OCI-LY3 (cell line): ENCODE measurements around the gene NCK2.

ENCODE experiments used
- H2AFZ ChIP-seq: fragments of 200-600, 300-600 bp; shearing (Covaris generic); 2 replicates; pipeline ENCODE4 v1.6.0; 2014; ENCODE audit warnings: antibody characterized with exemption, low read depth, low read length
- H3K27ac ChIP-seq: fragments of 200-600, 300-600 bp; sonication (generic); 2 replicates; pipeline ENCODE4 v1.5.1; 2014; ENCODE audit warnings: mild to moderate bottlenecking, low read length, moderate library complexity, mixed read lengths
- H3K27me3 ChIP-seq: fragments of 200-600, 300-600 bp; sonication (generic); 2 replicates; pipeline ENCODE4 v1.6.1; 2014; ENCODE audit warnings: low read depth, low read length, mixed read lengths
- H3K36me3 ChIP-seq: fragments of 200-600, 300-600 bp; sonication (generic); replicated peaks from 2 replicates; pipeline ENCODE3; 2014; ENCODE audit warnings: low read depth, low read length, mixed read lengths
- H3K4me1 ChIP-seq: fragments of 300-600, 200-600 bp; sonication (generic); 2 replicates; pipeline ENCODE4 v1.6.1; 2014; ENCODE audit warnings: low read length, mixed read lengths
- H3K4me2 ChIP-seq: fragments of 200-600, 300-600 bp; sonication (generic); 2 replicates; pipeline ENCODE4 v1.6.1; 2014; ENCODE audit warnings: low read length, mixed read lengths
- H3K4me3 ChIP-seq: fragments of 300-600, 200-600 bp; sonication (generic); 2 replicates; pipeline ENCODE4 v1.5.1; 2014; ENCODE audit warnings: antibody characterized with exemption, mild to moderate bottlenecking, low read length, moderate library complexity
- H3K79me2 ChIP-seq: fragments of 300-600, 200-600 bp; shearing (Covaris generic); 2 replicates; pipeline ENCODE4 v1.6.1; 2014; ENCODE audit warnings: mild to moderate bottlenecking, low read length, mixed read lengths
- H3K9ac ChIP-seq: fragments of 300-600, 200-600 bp; shearing (Covaris generic); 2 replicates; pipeline ENCODE4 v1.6.0; 2014; ENCODE audit warnings: mild to moderate bottlenecking, low read length, moderate library complexity
- H3K9me3 ChIP-seq: fragments of 200-600, 300-600 bp; shearing (Covaris generic); 2 replicates; pipeline ENCODE4 v1.6.1; 2014; ENCODE audit warnings: low read length, mixed read lengths; ENCODE audit not compliant: insufficient read depth
- H4K20me1 ChIP-seq: fragments of 200-600, 300-600 bp; sonication (generic); 2 replicates; pipeline ENCODE4 v1.6.1; 2016; ENCODE audit warnings: low read length, mixed read lengths; ENCODE audit not compliant: insufficient read depth
- EZH2phosphoT487 ChIP-seq: fragments of 200-600 bp; shearing (Covaris generic); IDR thresholded peaks from 2 replicates; pipeline ENCODE4 v1.6.1; 2018; ENCODE audit warnings: antibody characterized with exemption, mixed run types, low read depth
- TF ChIP-seq, protein P1 (sequence below): fragments of 200-600, 300-600 bp; sonication (generic); IDR thresholded peaks from 2 replicates; pipeline ENCODE4 v1.5.1; 2014; ENCODE audit warnings: antibody characterized with exemption, low read length, low read depth

Gene NCK2

DNA sequence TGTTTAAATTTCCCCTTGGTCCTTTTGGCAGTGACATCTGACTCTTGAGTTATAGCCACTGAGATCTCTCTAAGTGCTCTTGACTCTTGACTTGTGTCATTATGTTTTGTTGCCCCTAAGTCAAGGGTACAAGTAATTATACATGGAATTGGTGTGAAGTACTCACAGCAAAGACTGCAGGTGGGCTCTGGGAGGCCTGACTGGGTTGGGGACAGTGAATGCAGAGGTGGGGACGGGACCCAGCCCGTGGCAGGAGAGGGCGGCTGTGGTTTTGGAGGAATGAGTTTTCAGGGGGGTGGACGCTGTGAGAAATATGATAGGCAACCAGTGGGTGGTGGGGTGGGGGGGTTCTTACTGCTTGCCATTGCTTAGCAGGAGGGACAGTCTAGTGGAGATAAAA, 97.8 kb downstream of the NCK2 start:
- Histone ChIP-seq H3K27me3 (no peaks in the 10 kb centered on the region), H2AFZ (no peak overlapping the region), H3K27ac (no peak overlapping the region), H3K9ac (no peak overlapping the region), H3K4me1 (no peaks in the 10 kb centered on the region; the same call in 1 of the 2 replicates), H3K9me3 (no peaks in the 10 kb centered on the region), H3K79me2 (peaks cover 1% of the 10 kb centered on the region; the same call in 1 of the 2 replicates), H3K4me3 (no peak overlapping the region), H3K36me3 (no peaks in the 10 kb centered on the region), H4K20me1 (peaks cover 20% of the 10 kb centered on the region; the same call in 1 of the 2 replicates), H3K4me2 (no peak overlapping the region)
- TF ChIP-seq, protein P1, sequence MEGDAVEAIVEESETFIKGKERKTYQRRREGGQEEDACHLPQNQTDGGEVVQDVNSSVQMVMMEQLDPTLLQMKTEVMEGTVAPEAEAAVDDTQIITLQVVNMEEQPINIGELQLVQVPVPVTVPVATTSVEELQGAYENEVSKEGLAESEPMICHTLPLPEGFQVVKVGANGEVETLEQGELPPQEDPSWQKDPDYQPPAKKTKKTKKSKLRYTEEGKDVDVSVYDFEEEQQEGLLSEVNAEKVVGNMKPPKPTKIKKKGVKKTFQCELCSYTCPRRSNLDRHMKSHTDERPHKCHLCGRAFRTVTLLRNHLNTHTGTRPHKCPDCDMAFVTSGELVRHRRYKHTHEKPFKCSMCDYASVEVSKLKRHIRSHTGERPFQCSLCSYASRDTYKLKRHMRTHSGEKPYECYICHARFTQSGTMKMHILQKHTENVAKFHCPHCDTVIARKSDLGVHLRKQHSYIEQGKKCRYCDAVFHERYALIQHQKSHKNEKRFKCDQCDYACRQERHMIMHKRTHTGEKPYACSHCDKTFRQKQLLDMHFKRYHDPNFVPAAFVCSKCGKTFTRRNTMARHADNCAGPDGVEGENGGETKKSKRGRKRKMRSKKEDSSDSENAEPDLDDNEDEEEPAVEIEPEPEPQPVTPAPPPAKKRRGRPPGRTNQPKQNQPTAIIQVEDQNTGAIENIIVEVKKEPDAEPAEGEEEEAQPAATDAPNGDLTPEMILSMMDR, result no peak
- no peak for TF ChIP-seq EZH2phosphoT487

DNA sequence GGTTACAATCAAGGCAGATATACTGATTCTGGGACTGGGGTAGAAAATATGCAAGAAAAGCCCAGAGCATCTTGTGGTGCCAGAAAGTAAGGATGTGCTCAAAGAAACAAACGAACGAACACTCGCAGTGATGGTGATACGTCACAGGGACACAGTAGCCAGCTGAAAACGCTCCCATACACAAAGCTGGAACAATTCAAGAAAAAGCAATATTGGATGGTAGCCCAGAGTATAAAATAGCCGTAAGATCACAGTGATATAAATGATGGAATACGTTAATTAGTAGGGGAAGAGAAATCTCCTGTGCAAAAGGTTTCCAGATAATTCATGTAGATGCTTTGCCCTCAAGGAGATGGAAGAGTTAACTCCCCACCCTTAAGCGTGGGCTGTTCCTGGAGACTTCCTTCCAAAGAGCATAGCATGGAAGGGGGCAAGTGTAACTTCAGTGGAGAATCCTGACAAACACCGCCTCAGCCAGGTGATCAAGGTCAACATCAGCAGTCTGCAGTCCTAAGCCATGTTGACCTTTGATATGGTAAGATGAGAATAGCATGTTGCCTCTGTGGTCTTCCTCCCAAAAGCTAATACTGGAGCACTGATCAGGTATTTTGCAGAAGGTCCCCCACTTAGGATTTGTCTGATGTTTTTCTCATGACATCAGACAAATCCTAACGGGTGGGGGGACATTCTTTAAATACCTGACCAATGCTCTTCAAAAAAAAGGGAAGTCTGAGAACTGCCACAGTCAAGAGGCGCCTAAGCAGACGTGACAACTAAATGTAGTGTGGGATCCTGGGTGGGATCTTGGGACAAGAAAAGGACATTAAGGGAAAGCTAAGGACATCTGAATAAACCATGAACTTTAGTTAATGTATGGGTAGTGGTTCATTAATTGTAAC, 99.0 kb downstream of the NCK2 start:
- no peak overlapping the region for H3K4me3 ChIP-seq
- no peaks in the 10 kb centered on the region for H3K79me2 ChIP-seq
- H3K27me3 ChIP-seq, result no peaks in the 10 kb centered on the region
- H3K9me3 ChIP-seq, result no peaks in the 10 kb centered on the region
- H3K27ac ChIP-seq, result no peak overlapping the region
- H3K9ac ChIP-seq, result no peak overlapping the region
- H4K20me1 ChIP-seq, result peaks cover 27% of the 10 kb centered on the region
- no peak overlapping the region for H3K4me2 ChIP-seq
- TF ChIP-seq, protein P1, result no peak
- TF ChIP-seq EZH2phosphoT487, result no peak
- H3K4me1 ChIP-seq, result no peaks in the 10 kb centered on the region; the same call in 1 of the 2 replicates
- H3K36me3 ChIP-seq, result no peaks in the 10 kb centered on the region
- H2AFZ ChIP-seq, result no peak overlapping the region

DNA sequence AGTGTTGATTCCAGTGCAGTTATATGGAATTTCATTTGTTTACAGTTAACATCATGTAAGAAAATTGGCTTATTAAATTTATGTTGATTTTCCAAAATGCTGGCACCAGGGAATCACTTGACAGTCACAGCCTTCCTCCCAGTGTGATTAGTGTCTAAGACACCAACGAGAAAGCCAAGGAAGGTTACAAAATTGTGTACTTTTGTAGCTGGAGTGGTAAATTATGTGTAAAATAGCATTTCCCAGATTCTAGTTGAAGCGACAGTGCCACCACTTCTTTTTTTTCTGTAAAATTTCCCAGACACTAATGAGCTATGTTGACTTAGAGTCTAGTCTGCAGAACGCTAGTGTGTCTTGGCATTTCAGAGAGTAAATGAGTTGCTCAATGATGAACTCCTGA, 101.3 kb downstream of the NCK2 start:
- Histone ChIP-seq H3K36me3 (no peaks in the 10 kb centered on the region), H3K27me3 (no peaks in the 10 kb centered on the region), H3K9ac (no peak overlapping the region), H3K79me2 (no peaks in the 10 kb centered on the region), H3K4me2 (no peak overlapping the region), H4K20me1 (peaks cover 25% of the 10 kb centered on the region), H3K4me3 (no peak overlapping the region), H3K4me1 (no peaks in the 10 kb centered on the region; the same call in 1 of the 2 replicates), H3K27ac (no peak overlapping the region), H2AFZ (no peak overlapping the region), H3K9me3 (no peaks in the 10 kb centered on the region)
- TF ChIP-seq, protein P1, result no peak
- TF ChIP-seq EZH2phosphoT487, result no peak

DNA sequence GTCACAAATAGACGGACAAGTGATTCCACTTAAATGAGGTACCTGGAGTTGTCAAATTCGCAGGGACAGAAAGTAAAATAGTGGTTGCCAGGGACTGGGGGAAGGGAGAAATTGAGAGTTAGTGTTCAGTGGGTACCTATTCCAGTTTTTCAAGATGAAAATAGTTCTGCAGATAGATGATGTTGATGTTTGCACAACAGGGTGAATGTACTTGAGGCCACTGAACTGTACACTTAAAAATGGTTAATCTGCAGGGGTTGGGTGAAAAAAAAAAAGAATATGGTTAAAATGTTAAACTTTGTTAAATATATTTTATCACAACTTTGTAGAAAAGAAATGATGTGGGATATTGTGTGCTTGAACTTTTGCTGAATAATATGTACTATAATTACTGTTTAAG, 102.3 kb downstream of the NCK2 start:
- Histone ChIP-seq H2AFZ (no peak overlapping the region), H3K27me3 (no peaks in the 10 kb centered on the region), H3K4me1 (no peaks in the 10 kb centered on the region), H3K4me3 (no peak overlapping the region), H3K9ac (no peak overlapping the region), H3K36me3 (no peaks in the 10 kb centered on the region), H3K79me2 (no peaks in the 10 kb centered on the region), H3K4me2 (no peak overlapping the region), H3K27ac (no peak overlapping the region), H4K20me1 (peaks cover 22% of the 10 kb centered on the region), H3K9me3 (no peaks in the 10 kb centered on the region)
- TF ChIP-seq, protein P1, result no peak
- no peak for TF ChIP-seq EZH2phosphoT487
